Stimulated activated CD8-positive, alpha-beta memory T cell treated with anti-CD3 and anti-CD28 coated beads, Interleukin-2, amount 100 ng/mL, for 48 hours (primary cell): Measurements from ENCODE around the gene DIP2A.
"Not testable (repeated sequence)": the region's sequence is repeated elsewhere in the genome, so short reads cannot be mapped to it uniquely, and the experiment has no call there.

Source experiments
- DNase-seq, 2 donors: peaks; one replicate each; pipeline ENCODE4 v3.0.0-alpha.2; 2020; ENCODE audit warnings: low read depth in 2 of 2

The DIP2A gene

GRCh38 chr21:46556802-46557201, 98.1 kb downstream of the DIP2A start:
- no peak for DNase-seq

GRCh38 chr21:46557469-46557868, 98.8 kb downstream of the DIP2A start:
- no peak for DNase-seq

- no peak for DNase-seq
Measured at GRCh38 chr21:46557919-46558392, 99.3 kb downstream of the DIP2A start.

GRCh38 chr21:46559291-46559983, 100.7 kb downstream of the DIP2A start:
- DNase-seq: peak; percentile 43 to 51

GRCh38 chr21:46560568-46561444, 102.1 kb downstream of the DIP2A start:
- no peak for DNase-seq

- DNase-seq: no peak
Measured at GRCh38 chr21:46561445-46562090, 102.9 kb downstream of the DIP2A start.

GRCh38 chr21:46562472-46562871, 103.8 kb downstream of the DIP2A start:
- DNase-seq: no peak

- DNase-seq: no peak
Measured at GRCh38 chr21:46562964-46563607, 104.4 kb downstream of the DIP2A start.

GRCh38 chr21:46564391-46564790, 105.7 kb downstream of the DIP2A start:
- DNase-seq: no peak

GRCh38 chr21:46567348-46567747, 108.7 kb downstream of the DIP2A start:
- no peak for DNase-seq

GRCh38 chr21:46568562-46568961, 109.9 kb downstream of the DIP2A start:
- DNase-seq: no peak

GRCh38 chr21:46569081-46569480, 110.4 kb downstream of the DIP2A start:
- no peak for DNase-seq

- no peak for DNase-seq
Measured at GRCh38 chr21:46570119-46570518, 111.4 kb downstream of the DIP2A start.

- DNase-seq: no peak
Measured at GRCh38 chr21:46570631-46571030, 111.9 kb downstream of the DIP2A start.

GRCh38 chr21:46572850-46573249, 114.2 kb downstream of the DIP2A start:
- DNase-seq: no peak

GRCh38 chr21:46577786-46578185, 119.1 kb downstream of the DIP2A start:
- DNase-seq: not testable (repeated sequence)

- not testable (repeated sequence) for DNase-seq
Measured at GRCh38 chr21:46579394-46579793, 120.7 kb downstream of the DIP2A start.

- DNase-seq: no peak
Measured at GRCh38 chr21:46581780-46582307, 123.2 kb downstream of the DIP2A start.

GRCh38 chr21:46585191-46585953, 126.7 kb downstream of the DIP2A start:
- DNase-seq: no peak

GRCh38 chr21:46594276-46594675, 135.6 kb downstream of the DIP2A start:
- no peak for DNase-seq

GRCh38 chr21:46596201-46596600, 137.5 kb downstream of the DIP2A start:
- DNase-seq: no peak
